GM12878 (cell line): ENCODE results near the gene VSIG10. TPM values are rescaled to one million over a fixed set of nuclear protein-coding genes. Genes with fewer than 3 reads are reported as not detected.

ENCODE experiments used
- ATAC-seq: fragments of 200-7000 bp; cut with Tn5 transposase; 3 replicates; pipeline ENCODE4 v1.9.1; 2020; ENCODE audit warnings: mild to moderate bottlenecking, moderate library complexity
- BruUV-seq: library from RNA; stranded (reverse); fragments of 400-500 nt; replicated peaks from 2 replicates; lab custom pipeline; 2021; lab: Mats Ljungman, UMichigan
- CTCF ChIA-PET: fragments of 300-600 bp; sonication (Branson Sonifier 250); formaldehyde crosslinking; extraction: SDS; loops from one replicate; lab custom pipeline; 2021; ENCODE audit warnings: inconsistent platforms; lab: Yijun Ruan, JAX
- POLR2A ChIA-PET: fragments of 350-600 bp; formaldehyde crosslinking; extraction: SDS; loops from one replicate; lab custom pipeline; 2021; ENCODE audit warnings: inconsistent platforms; lab: Charles Lee
- RAD21 ChIA-PET: fragments of 300-600 bp; sonication (Branson Sonifier 250); formaldehyde crosslinking; loops from one replicate; lab custom pipeline; 2023; ENCODE audit warnings: antibody characterized with exemption; ENCODE audit not compliant: unreplicated experiment; lab: Charles Lee
- SMC1A ChIA-PET: fragments of 300-600 bp; sonication (Branson Sonifier 250); formaldehyde crosslinking; loops from one replicate; lab custom pipeline; 2023; ENCODE audit not compliant: unreplicated experiment, uncharacterized antibody; lab: Charles Lee
- DNase-seq: peaks from one replicate; pipeline ENCODE4 v3.0.0-alpha.2; 2011; ENCODE audit warnings: low read depth, low spot score
- FAIRE-seq: peaks from 3 replicates; lab custom pipeline; 2011; peaks lifted over from hg19 to GRCh38; lab: Jason Lieb, UNC
- H2AFZ ChIP-seq: 2 replicates; pipeline ENCODE4 v1.6.0; 2011; ENCODE audit warnings: low read depth, low read length, control low read depth; ENCODE audit not compliant: control insufficient read depth
- H3K27ac ChIP-seq: 2 replicates; pipeline ENCODE4 v1.5.1; 2011; ENCODE audit warnings: control low read depth; ENCODE audit not compliant: control insufficient read depth, insufficient read depth
- H3K27me3 ChIP-seq, 2 experiments: replicated peaks in 1 of 2; 2 replicates each; pipeline versions ENCODE4 v1.6.0 to v1.6.1; 2011; ENCODE audit warnings: low read length in 1 of 2; ENCODE audit not compliant: control insufficient read depth in 2 of 2, insufficient read depth in 2 of 2
- H3K36me3 ChIP-seq, 2 experiments: 2 replicates each; pipeline ENCODE4 v1.5.1; 2011; ENCODE audit warnings: low read length in 1 of 2; ENCODE audit not compliant: control insufficient read depth in 2 of 2, insufficient read depth in 2 of 2
- H3K4me1 ChIP-seq: 2 replicates; pipeline ENCODE4 v1.6.1; 2011; ENCODE audit warnings: mild to moderate bottlenecking, low read length, moderate library complexity, mixed read lengths; ENCODE audit not compliant: control insufficient read depth, insufficient read depth
- H3K4me2 ChIP-seq: 2 replicates; pipeline ENCODE4 v1.6.0; 2011; ENCODE audit warnings: control low read depth; ENCODE audit not compliant: control insufficient read depth, insufficient read depth
- H3K4me3 ChIP-seq: fragments of 200-600 bp; sonication (generic); 2 replicates; pipeline ENCODE4 v1.5.1; 2016
- H3K79me2 ChIP-seq: 2 replicates; pipeline ENCODE4 v1.6.0; 2011; ENCODE audit warnings: low read length; ENCODE audit not compliant: control insufficient read depth, insufficient read depth
- H3K9ac ChIP-seq: 2 replicates; pipeline ENCODE4 v1.8.0; 2011; ENCODE audit warnings: low read length, control low read depth, mixed read lengths; ENCODE audit not compliant: control insufficient read depth, insufficient read depth
- H3K9me3 ChIP-seq: replicated peaks from 3 replicates; pipeline ENCODE4 v1.5.1; 2011; ENCODE audit warnings: mild to moderate bottlenecking, low read length; ENCODE audit not compliant: control insufficient read depth, insufficient read depth
- H4K20me1 ChIP-seq: 2 replicates; pipeline ENCODE4 v1.6.0; 2011; ENCODE audit not compliant: control insufficient read depth, insufficient read depth
- BACH1 ChIP-seq: fragments of 450-650 bp; IDR thresholded peaks from 2 replicates; pipeline ENCODE4 v1.6.1; 2017; ENCODE audit warnings: mild to moderate bottlenecking, borderline replicate concordance
- CBX5 ChIP-seq: sonication (generic); IDR thresholded peaks from 2 replicates; pipeline ENCODE4 v1.6.1; 2016; ENCODE audit warnings: low read depth, moderate library complexity, mild to moderate bottlenecking, inconsistent platforms
- ESRRA ChIP-seq: IDR thresholded peaks from 2 replicates; pipeline ENCODE4 v1.6.1; 2012; ENCODE audit warnings: mild to moderate bottlenecking, low read length, improper control_type of control experiment
- ETV6 ChIP-seq, 2 experiments: fragments of 450-650 bp in 1 of 2; IDR thresholded peaks in 1 of 2; conservative IDR thresholded peaks in 1 of 2; 2 replicates each; pipeline ENCODE4 v1.6.1; 2014; ENCODE audit warnings: antibody characterized with exemption in 1 of 2, borderline replicate concordance in 1 of 2, low read depth in 1 of 2, mild to moderate bottlenecking in 1 of 2, moderate library complexity in 1 of 2
- GABPA ChIP-seq: IDR thresholded peaks from 2 replicates; pipeline ENCODE4 v1.6.1; 2014; ENCODE audit warnings: antibody characterized with exemption, low read depth, mild to moderate bottlenecking, inconsistent platforms
- GATAD2B ChIP-seq: fragments of 450-650 bp; conservative IDR thresholded peaks from 2 replicates; pipeline ENCODE4 v1.6.1; 2017; ENCODE audit warnings: low read depth, mild to moderate bottlenecking, moderate library complexity
- JUNB ChIP-seq: IDR thresholded peaks from 2 replicates; pipeline ENCODE4 v1.6.1; 2016; ENCODE audit warnings: antibody characterized with exemption, mild to moderate bottlenecking
- KAT2A ChIP-seq: conservative IDR thresholded peaks from 2 replicates; pipeline ENCODE4 v1.6.1; 2011; ENCODE audit warnings: low read depth, low read length; ENCODE audit not compliant: control insufficient read depth
- MEF2A ChIP-seq: IDR thresholded peaks from 2 replicates; pipeline ENCODE4 v1.6.1; 2011; ENCODE audit warnings: low read depth, mild to moderate bottlenecking, low read length, moderate library complexity; ENCODE audit not compliant: insufficient read depth
- MXI1 ChIP-seq: fragments of 150-350 bp; IDR thresholded peaks from 2 replicates; pipeline ENCODE4 v1.6.1; 2011; ENCODE audit warnings: low read depth, mild to moderate bottlenecking, inconsistent platforms, low read length, improper control_type of control experiment
- NFIC ChIP-seq: IDR thresholded peaks from 2 replicates; pipeline ENCODE4 v1.6.1; 2012; ENCODE audit warnings: low read depth, mild to moderate bottlenecking, inconsistent platforms, low read length, moderate library complexity
- RB1 ChIP-seq: fragments of 450-650 bp; formaldehyde crosslinking; IDR thresholded peaks from 2 replicates; pipeline ENCODE4 v1.6.1; 2017; ENCODE audit warnings: mild to moderate bottlenecking, borderline replicate concordance
- STAT1 ChIP-seq: fragments of 450-650 bp; conservative IDR thresholded peaks from 2 replicates; pipeline ENCODE4 v1.6.1; 2014; ENCODE audit warnings: antibody characterized with exemption, mild to moderate bottlenecking
- TARDBP ChIP-seq: IDR thresholded peaks from 2 replicates; pipeline ENCODE4 v1.6.1; 2016; ENCODE audit warnings: borderline replicate concordance
- WRNIP1 ChIP-seq: IDR thresholded peaks from 2 replicates; pipeline ENCODE4 v1.6.1; 2011; ENCODE audit warnings: low read depth, low read length, improper control_type of control experiment, borderline replicate concordance
- ZNF384 ChIP-seq: IDR thresholded peaks from 2 replicates; pipeline ENCODE4 v1.6.1; 2012; ENCODE audit warnings: low read depth, mild to moderate bottlenecking, low read length, improper control_type of control experiment, borderline replicate concordance
- WGBS: methylation state at CpG from one replicate; pipeline ENCODE4 v1.1.6; 2016; ENCODE audit warnings: low lambda C conversion rate; ENCODE audit not compliant: insufficient replicate concordance, insufficient coverage; ENCODE audit errors: missing lambda C conversion rate; 5-methylcytosine and 5-hydroxymethylcytosine counted together
- in situ Hi-C: fragments of 300-500 bp; cut with MboI; formaldehyde crosslinking; loops from 9 replicates; pipeline ENCODE4 v1.14.3; 2018; ENCODE audit warnings: mixed read lengths
- intact Hi-C: fragments of 100-400 bp; cut with micrococcal nuclease; formaldehyde crosslinking; loops from one replicate; pipeline ENCODE4 v1.14.2; 2022; ENCODE audit not compliant: unreplicated experiment
- polyA plus RNA-seq, 11 experiments: library from polyadenylated mRNA; depleted of rRNA in 4 of 11; unstranded in 6 of 11; stranded (reverse) in 5 of 11; fragments of >200 nt; fragmentation: Nextera tagmentation in 4 of 11; fragmentation: Illumina TruSeq in 1 of 11; extraction: Ambion mirVana in 4 of 11; extraction: Trizol in 1 of 11; gene quantifications; 1 replicate in 1 of 11; 2 replicates in 10 of 11; pipeline versions ENCODE4 v1.2.1 to v1.2.3, GENCODE V29; 2011 to 2016; ENCODE audit warnings: inconsistent platforms in 2 of 11, missing spikeins in 2 of 11, low read depth in 1 of 11
- total RNA-seq, 4 experiments: library from RNA; depleted of rRNA in 3 of 4; stranded (reverse); fragments of >200 nt in 3 of 4; fragmentation: Illumina TruSeq in 1 of 4; extraction: Trizol in 1 of 4; gene quantifications; 2 replicates each; pipeline versions ENCODE4 v1.2.1 to v1.2.3, GENCODE V29; 2013 to 2021

VSIG10 gene
- total and polyA plus RNA-seq, 10 of the 15 experiments (the other 5 are each of a cell fraction or from before 2014, with no cell fraction given), result 3.4 to 10.2 (median 5.8) TPM

DNA sequence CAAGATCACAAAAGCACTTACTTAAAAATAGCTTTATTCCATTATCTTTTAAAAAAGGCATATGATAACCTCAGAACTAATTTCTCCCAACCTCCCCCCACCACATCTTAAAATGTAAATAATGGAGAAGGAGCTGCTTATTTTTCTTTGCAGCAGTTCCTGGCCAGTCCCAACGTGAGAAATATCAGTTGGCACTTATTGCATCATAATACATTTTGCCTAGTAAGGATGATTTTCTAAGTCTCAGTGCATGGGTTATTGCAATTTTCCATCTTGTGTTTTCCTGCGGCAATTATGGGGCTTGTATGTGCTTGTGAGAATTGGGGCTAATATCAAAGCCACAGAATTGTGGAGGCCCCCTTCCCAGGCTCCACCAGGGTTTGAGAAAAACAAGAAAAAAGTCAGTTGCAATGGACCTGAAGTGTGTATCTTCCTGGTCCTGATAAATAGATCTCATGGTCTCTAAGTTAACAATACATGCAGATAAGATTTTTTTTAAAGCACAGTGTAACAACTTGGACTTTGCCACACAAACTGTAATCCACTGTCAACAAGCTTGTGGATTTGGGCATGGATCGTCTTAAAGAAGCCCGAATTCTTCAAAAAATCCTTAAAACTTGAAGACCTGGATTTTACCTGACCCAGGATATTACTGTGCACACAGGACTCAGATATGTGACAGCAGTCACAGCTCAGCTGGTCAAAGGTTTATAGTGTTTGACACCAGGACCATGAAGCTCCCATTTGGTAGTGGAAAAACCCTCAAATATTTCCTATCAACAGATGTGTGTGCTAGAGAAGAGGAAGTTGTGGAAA, 40.0 kb downstream of the VSIG10 start:
- H3K27ac ChIP-seq, result no peak overlapping the region
- intact Hi-C loops (no loop called here), in situ Hi-C loops (no loop called here)
- H3K4me3 ChIP-seq, result no peak overlapping the region
- DNase-seq, result no peak
- H3K4me2 ChIP-seq, result no peak overlapping the region; the same call in 1 of the 2 replicates
- H3K27me3 ChIP-seq, result no peaks in the 10 kb centered on the region
- SMC1A ChIA-PET, result interaction anchor here (0.6 to 1.8 kb wide), 16 partner anchors 9 to 312 kb away, joined by 3 to 10 read pairs (median 3); partner anchors contain the start of genes RFC5 and SUDS3
- H2AFZ ChIP-seq, result no peak overlapping the region
- no TSS peak for BruUV-seq
- CTCF ChIA-PET, result interaction anchor here (0.6 to 5.3 kb wide), 20 partner anchors 8 to 341 kb away, joined by 3 to 42 read pairs (median 4); partner anchors contain the start of genes RFC5 and SUDS3
- no peaks in the 10 kb centered on the region for H3K9me3 ChIP-seq
- TF ChIP-seq MXI1 (no peak), JUNB (no peak), MEF2A (no peak), KAT2A (no peak), ESRRA (no peak), ZNF384 (no peak), WRNIP1 (no peak), RB1 (no peak), CBX5 (no peak), NFIC (no peak), GABPA (no peak), BACH1 (no peak), ETV6 (conservative IDR thresholded peaks at IDR 0.05 in 1 of 2, IDR thresholded peaks at IDR 0.05 in 1 of 2; ENCODE audit: borderline replicate concordance in 1 of 2, low read depth in 1 of 2) (no peak), GATAD2B (no peak), STAT1 (no peak), TARDBP (no peak)
- TF ChIP-seq, all 136 proteins: peak for 0
- ChIA-PET POLR2A (interaction anchor here (0.6 to 1.4 kb wide), 8 partner anchors 16 to 1069 kb away, joined by 3 to 6 read pairs (median 3); no protein-coding TSS in a partner anchor), RAD21 (interaction anchor here (0.7 to 2.7 kb wide), 7 partner anchors 19 to 313 kb away, joined by 3 to 8 read pairs (median 4); partner anchors contain the start of genes PEBP1, RFC5 and SUDS3)
- H4K20me1 ChIP-seq, result no peaks in the 10 kb centered on the region
- H3K4me1 ChIP-seq, result peaks cover 13% of the 10 kb centered on the region
- 75% methylated on average over 4 of the region's 4 CpGs for WGBS
- H3K79me2 ChIP-seq, result peaks cover 29% of the 10 kb centered on the region
- no peak for ATAC-seq
- H3K36me3 ChIP-seq, result no peaks in the 10 kb centered on the region
- FAIRE-seq, result no peak
- no peak overlapping the region for H3K9ac ChIP-seq
